RPMI8226 (cell line): ENCODE results near the gene DMRT2.
A peak's percentile ranks its signal among the peaks of the same experiment; 100 is the strongest.

Source experiments
- DNase-seq: peaks from one replicate; pipeline ENCODE4 v3.0.0-alpha.2; 2015

DMRT2 gene

GRCh38 chr9:1098551-1098950 is 48.4 kb downstream of the DMRT2 start:
- DNase-seq = peak; percentile 74

GRCh38 chr9:1100201-1100600 is 50.0 kb downstream of the DMRT2 start:
- DNase-seq = peak; percentile 37

- DNase-seq = peak; percentile 86
Measured at GRCh38 chr9:1100945-1101344, 50.8 kb downstream of the DMRT2 start.

- DNase-seq = peak; percentile 47
Measured at GRCh38 chr9:1101846-1102641, 51.9 kb downstream of the DMRT2 start.

GRCh38 chr9:1102642-1102970 is 52.4 kb downstream of the DMRT2 start:
- no peak for DNase-seq
